ENCODE results near the gene ACTR1B.
A peak's percentile ranks its signal among the peaks of the same experiment; 100 is the strongest.
"Not testable (repeated sequence)": the region's sequence is repeated elsewhere in the genome, so short reads cannot be mapped to it uniquely, and the experiment has no call there.

ACTR1B gene

GRCh38 chr2:97688062-97688827 is 24.4 kb upstream of the ACTR1B start:
- DNase-seq = no peak

GRCh38 chr2:97687235-97687634 is 23.4 kb upstream of the ACTR1B start:
- DNase-seq = not testable (repeated sequence)

- no peak for DNase-seq
These were observed 14.5 kb upstream of the ACTR1B start for GRCh38 chr2:97678298-97678697.

- no peak for DNase-seq
These were observed 13.6 kb upstream of the ACTR1B start for GRCh38 chr2:97677480-97677879.

- no peak for DNase-seq
These were observed 12.8 kb upstream of the ACTR1B start for GRCh38 chr2:97676620-97677019.

- DNase-seq = no peak
These were observed 11.7 kb upstream of the ACTR1B start for GRCh38 chr2:97675430-97676113.

- no peak for DNase-seq
These were observed 10.1 kb upstream of the ACTR1B start for GRCh38 chr2:97673915-97674283.

- DNase-seq = no peak
These were observed 9.5 kb upstream of the ACTR1B start for GRCh38 chr2:97673182-97673914.

- not testable (repeated sequence) for DNase-seq
These were observed 8.8 kb upstream of the ACTR1B start for GRCh38 chr2:97672606-97673140.

GRCh38 chr2:97671526-97671925 is 7.7 kb upstream of the ACTR1B start:
- DNase-seq = no peak

GRCh38 chr2:97670471-97670870 is 6.6 kb upstream of the ACTR1B start:
- DNase-seq = no peak

GRCh38 chr2:97669448-97669847 is 5.6 kb upstream of the ACTR1B start, which contains the start of gene C2orf92:
Gene C2orf92 (plus strand): TSS chr2:97669713. CDS start chr2:97669789, 76 bp downstream.
- no peak for DNase-seq

GRCh38 chr2:97664636-97664970 is 759 bp upstream of the ACTR1B start:
- no peak for DNase-seq

GRCh38 chr2:97663626-97663961 is 250 bp downstream of the ACTR1B start:
- no peak for DNase-seq

- DNase-seq = peak; percentile 85
These were observed 784 bp downstream of the ACTR1B start for GRCh38 chr2:97662895-97663625.

GRCh38 chr2:97662386-97662894 is 1.4 kb downstream of the ACTR1B start:
- DNase-seq = no peak

- DNase-seq = no peak
These were observed 1.9 kb downstream of the ACTR1B start for GRCh38 chr2:97661927-97662326.

GRCh38 chr2:97660775-97661389 is 3.0 kb downstream of the ACTR1B start:
- DNase-seq = no peak

GRCh38 chr2:97660044-97660774 is 3.6 kb downstream of the ACTR1B start:
- DNase-seq = no peak

- DNase-seq = no peak
These were observed 4.4 kb downstream of the ACTR1B start for GRCh38 chr2:97659256-97660043.

- no peak for DNase-seq
These were observed 5.1 kb downstream of the ACTR1B start for GRCh38 chr2:97658691-97659157.

Data from right hindlimb (tissue), 1 donor.